Stomach (tissue), 4 donors: ENCODE measurements around the gene FGF12.

Experiments
- POLR2A ChIP-seq, 4 donors: fragments of 450-650 bp; IDR thresholded peaks; one replicate each; pipeline ENCODE4 v1.6.1; 2016; ENCODE audit warnings: antibody characterized with exemption in 4 of 4, control low read depth in 2 of 4, mild to moderate bottlenecking in 1 of 4, moderate library complexity in 1 of 4
- POLR2AphosphoS5 ChIP-seq, 3 donors: sonication (generic); formaldehyde crosslinking; IDR thresholded peaks; one replicate each; pipeline ENCODE4 v1.6.1; 2016; ENCODE audit warnings: antibody characterized with exemption in 3 of 3
- TF ChIP-seq, protein P1 (sequence below), 7 experiments: fragments of 450-650 bp in 4 of 7; fragments of 200-600 bp in 3 of 7; sonication (generic) in 3 of 7; IDR thresholded peaks; one replicate each; pipeline ENCODE4 v1.5.1; 2016 to 2019; ENCODE audit warnings: antibody characterized with exemption in 7 of 7, control low read depth in 2 of 7, mild to moderate bottlenecking in 1 of 7

GRCh38 chr3:192237992-192238608, 489.2 kb downstream of the FGF12 start:
- TF ChIP-seq, protein P1, sequence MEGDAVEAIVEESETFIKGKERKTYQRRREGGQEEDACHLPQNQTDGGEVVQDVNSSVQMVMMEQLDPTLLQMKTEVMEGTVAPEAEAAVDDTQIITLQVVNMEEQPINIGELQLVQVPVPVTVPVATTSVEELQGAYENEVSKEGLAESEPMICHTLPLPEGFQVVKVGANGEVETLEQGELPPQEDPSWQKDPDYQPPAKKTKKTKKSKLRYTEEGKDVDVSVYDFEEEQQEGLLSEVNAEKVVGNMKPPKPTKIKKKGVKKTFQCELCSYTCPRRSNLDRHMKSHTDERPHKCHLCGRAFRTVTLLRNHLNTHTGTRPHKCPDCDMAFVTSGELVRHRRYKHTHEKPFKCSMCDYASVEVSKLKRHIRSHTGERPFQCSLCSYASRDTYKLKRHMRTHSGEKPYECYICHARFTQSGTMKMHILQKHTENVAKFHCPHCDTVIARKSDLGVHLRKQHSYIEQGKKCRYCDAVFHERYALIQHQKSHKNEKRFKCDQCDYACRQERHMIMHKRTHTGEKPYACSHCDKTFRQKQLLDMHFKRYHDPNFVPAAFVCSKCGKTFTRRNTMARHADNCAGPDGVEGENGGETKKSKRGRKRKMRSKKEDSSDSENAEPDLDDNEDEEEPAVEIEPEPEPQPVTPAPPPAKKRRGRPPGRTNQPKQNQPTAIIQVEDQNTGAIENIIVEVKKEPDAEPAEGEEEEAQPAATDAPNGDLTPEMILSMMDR (IDR thresholded peaks at IDR 0.05) = no peak
- TF ChIP-seq POLR2A (IDR thresholded peaks at IDR 0.05) (no peak), POLR2AphosphoS5 (IDR thresholded peaks at IDR 0.05) (no peak)
